OCI-LY7 (cell line): Measurements from ENCODE around the gene SART1. TPM values are rescaled to one million over a fixed set of nuclear protein-coding genes. Genes with fewer than 3 reads are reported as not detected.

ENCODE experiments used
- BruUV-seq: library from RNA; stranded (reverse); fragments of 400-500 nt; replicated peaks from 2 replicates; lab custom pipeline; 2021; lab: Mats Ljungman, UMichigan
- CTCF ChIA-PET: fragments of 300-600 bp; sonication (Branson Sonifier 250); formaldehyde crosslinking; loops from one replicate; lab custom pipeline; 2022; ENCODE audit warnings: antibody characterized with exemption; ENCODE audit not compliant: unreplicated experiment; lab: Charles Lee
- POLR2A ChIA-PET: fragments of 300-600 bp; sonication (Branson Sonifier 250); formaldehyde crosslinking; loops from one replicate; lab custom pipeline; 2022; ENCODE audit warnings: antibody characterized with exemption; lab: Charles Lee
- DNase-seq: peaks from one replicate; pipeline ENCODE4 v3.0.0-alpha.2; 2015; ENCODE audit warnings: low spot score
- H2AFZ ChIP-seq: fragments of 200-600 bp; sonication (generic), shearing (Covaris generic); 2 replicates; pipeline ENCODE4 v1.6.1; 2014; ENCODE audit warnings: mild to moderate bottlenecking, antibody characterized with exemption, low read length, moderate library complexity
- H3K27ac ChIP-seq: fragments of 200-600 bp; sonication (generic); 2 replicates; pipeline ENCODE4 v1.5.1; 2014; ENCODE audit warnings: mixed run types, low read depth, mild to moderate bottlenecking, moderate library complexity, low read length, inconsistent platforms; ENCODE audit not compliant: poor library complexity, severe bottlenecking
- H3K36me3 ChIP-seq: fragments of 200-600 bp; sonication (generic); 2 replicates; pipeline ENCODE4 v1.6.1; 2014; ENCODE audit warnings: mild to moderate bottlenecking, antibody characterized with exemption, low read length, moderate library complexity, mixed read lengths; ENCODE audit not compliant: insufficient read depth
- H3K4me1 ChIP-seq: fragments of 200-600 bp; sonication (generic); 2 replicates; pipeline ENCODE4 v1.5.1; 2014; ENCODE audit warnings: mild to moderate bottlenecking, low read length; ENCODE audit not compliant: insufficient read depth, poor library complexity, severe bottlenecking
- H3K4me2 ChIP-seq: fragments of 200-600 bp; sonication (generic); 2 replicates; pipeline ENCODE4 v1.6.1; 2014; ENCODE audit warnings: mild to moderate bottlenecking, low read length
- H3K4me3 ChIP-seq: fragments of 200-600 bp; sonication (generic); 2 replicates; pipeline ENCODE4 v1.5.1; 2014; ENCODE audit warnings: mild to moderate bottlenecking, low read depth, low read length; ENCODE audit not compliant: poor library complexity, severe bottlenecking
- H3K79me2 ChIP-seq: fragments of 200-600 bp; sonication (generic); 2 replicates; pipeline ENCODE4 v1.6.1; 2016; ENCODE audit warnings: low read depth, mild to moderate bottlenecking, low read length, moderate library complexity, mixed read lengths; ENCODE audit not compliant: insufficient read depth
- H3K9me2 ChIP-seq: fragments of 200-600 bp; sonication (generic); 2 replicates; pipeline ENCODE4 v1.6.1; 2016; ENCODE audit warnings: mild to moderate bottlenecking, low read length, mixed read lengths; ENCODE audit not compliant: insufficient read depth
- H3K9me3 ChIP-seq: fragments of 200-600 bp; sonication (generic); 2 replicates; pipeline ENCODE4 v1.6.1; 2014; ENCODE audit warnings: mild to moderate bottlenecking, mixed run types, low read length, mixed read lengths
- H4K20me1 ChIP-seq: fragments of 200-600 bp; sonication (generic); 2 replicates; pipeline ENCODE4 v1.6.1; 2014; ENCODE audit warnings: mild to moderate bottlenecking, antibody characterized with exemption, low read length, moderate library complexity, mixed read lengths; ENCODE audit not compliant: insufficient read depth
- CTCF ChIP-seq: fragments of 200-600 bp; sonication (generic); conservative IDR thresholded peaks from 2 replicates; pipeline ENCODE4 v1.5.1; 2014; ENCODE audit warnings: mild to moderate bottlenecking, antibody characterized with exemption, low read length, moderate library complexity, mixed read lengths
- EZH2phosphoT487 ChIP-seq: fragments of 200-600 bp; sonication (generic); IDR thresholded peaks from 2 replicates; pipeline ENCODE4 v1.6.1; 2018; ENCODE audit warnings: low read depth, borderline replicate concordance, mild to moderate bottlenecking, mixed run types, antibody characterized with exemption, low read length, moderate library complexity, mixed read lengths
- intact Hi-C: fragments of 100-400 bp; cut with micrococcal nuclease; formaldehyde crosslinking; loops from one replicate; pipeline ENCODE4 v1.10.0; 2022; ENCODE audit not compliant: unreplicated experiment
- total RNA-seq, 2 experiments: library from RNA; depleted of rRNA in 1 of 2; stranded (reverse); fragments of >200 nt in 1 of 2; shearing (Covaris generic) in 1 of 2; gene quantifications; 2 replicates each; pipeline ENCODE4 v1.2.3, GENCODE V29; 2014 to 2022

SART1 gene
- total RNA-seq, 2 experiments from 2014 or later: 50.4 to 55.5 TPM

GRCh38 chr11:65941720-65942310 is 19.7 kb upstream of the SART1 start:
- Histone ChIP-seq H2AFZ (no peak overlapping the region), H3K36me3 (no peaks in the 10 kb centered on the region), H3K27ac (no peak overlapping the region), H4K20me1 (no peaks in the 10 kb centered on the region), H3K9me2 (no peaks in the 10 kb centered on the region), H3K4me3 (no peak overlapping the region), H3K4me2 (no peak overlapping the region), H3K9me3 (no peaks in the 10 kb centered on the region), H3K79me2 (no peaks in the 10 kb centered on the region), H3K4me1 (peaks cover 11% of the 10 kb centered on the region)
- DNase-seq: no peak
- ChIA-PET POLR2A (no interaction called here), CTCF (no interaction called here)
- TF ChIP-seq CTCF (no peak), EZH2phosphoT487 (no peak)
- intact Hi-C loops: no loop called here
- BruUV-seq: no TSS peak

GRCh38 chr11:65942531-65942930 is 19.0 kb upstream of the SART1 start:
- H3K27ac ChIP-seq: no peak overlapping the region
- peaks cover 4% of the 10 kb centered on the region for H3K4me1 ChIP-seq
- DNase-seq: no peak
- no peak overlapping the region for H2AFZ ChIP-seq
- ChIA-PET POLR2A (no interaction called here), CTCF (no interaction called here)
- BruUV-seq: no TSS peak
- no peak overlapping the region for H3K4me2 ChIP-seq
- no peaks in the 10 kb centered on the region for H3K9me3 ChIP-seq
- H3K4me3 ChIP-seq: no peak overlapping the region
- H3K36me3 ChIP-seq: no peaks in the 10 kb centered on the region
- TF ChIP-seq CTCF (no peak), EZH2phosphoT487 (no peak)
- H3K9me2 ChIP-seq: no peaks in the 10 kb centered on the region
- no peaks in the 10 kb centered on the region for H4K20me1 ChIP-seq
- intact Hi-C loops: no loop called here
- no peaks in the 10 kb centered on the region for H3K79me2 ChIP-seq

- CTCF ChIA-PET: no interaction called here
- H3K9me2 ChIP-seq: no peaks in the 10 kb centered on the region
- no peak for TF ChIP-seq CTCF
- no peak for TF ChIP-seq EZH2phosphoT487
These were observed 17.3 kb upstream of the SART1 start for GRCh38 chr11:65944191-65944590.

More at GRCh38 chr11:65944191-65944590, 17.3 kb upstream of the SART1 start:
- no TSS peak for BruUV-seq
- POLR2A ChIA-PET: no interaction called here
- no peak overlapping the region for H3K27ac ChIP-seq
- intact Hi-C loops: no loop called here
- DNase-seq: no peak
- no peaks in the 10 kb centered on the region for H3K9me3 ChIP-seq
- no peaks in the 10 kb centered on the region for H4K20me1 ChIP-seq
- no peak overlapping the region for H3K4me2 ChIP-seq
- no peaks in the 10 kb centered on the region for H3K36me3 ChIP-seq
- H3K79me2 ChIP-seq: no peaks in the 10 kb centered on the region
- H2AFZ ChIP-seq: no peak overlapping the region
- peaks cover 4% of the 10 kb centered on the region for H3K4me1 ChIP-seq
- no peak overlapping the region for H3K4me3 ChIP-seq
